Neural progenitor cell (in vitro differentiated cells): Measurements from ENCODE around the gene ASB3.

Experiments used
- EZH2 ChIP-seq: fragments of 200-600 bp; sonication (generic); IDR thresholded peaks from 2 replicates; pipeline ENCODE4 v1.6.1; 2017; ENCODE audit warnings: antibody characterized with exemption, mild to moderate bottlenecking, moderate library complexity
- TF ChIP-seq, protein P1 (sequence below): fragments of 200-600 bp; sonication (generic); IDR thresholded peaks from 2 replicates; pipeline ENCODE4 v1.5.1; 2017; ENCODE audit warnings: antibody characterized with exemption, mild to moderate bottlenecking

DNA sequence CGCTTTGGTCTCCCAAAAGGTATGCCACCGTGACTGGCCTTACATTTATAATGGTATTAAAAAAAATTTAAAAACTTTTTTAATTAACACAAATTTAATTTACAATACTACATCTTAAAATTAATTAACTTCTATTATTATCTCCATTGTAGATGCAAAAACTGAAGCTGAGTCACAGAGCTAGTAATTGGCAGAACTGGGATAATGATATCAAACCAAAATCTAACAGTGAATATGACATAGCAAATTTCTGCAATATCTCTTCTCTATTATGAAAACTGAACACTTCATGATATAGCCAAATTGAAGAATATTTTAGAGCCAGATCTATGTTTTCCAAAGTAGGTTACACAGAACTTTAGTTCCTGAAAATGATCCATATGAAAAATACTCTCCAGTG, 85.5 kb downstream of the ASB3 start:
- no peak for TF ChIP-seq EZH2
- TF ChIP-seq, protein P1, sequence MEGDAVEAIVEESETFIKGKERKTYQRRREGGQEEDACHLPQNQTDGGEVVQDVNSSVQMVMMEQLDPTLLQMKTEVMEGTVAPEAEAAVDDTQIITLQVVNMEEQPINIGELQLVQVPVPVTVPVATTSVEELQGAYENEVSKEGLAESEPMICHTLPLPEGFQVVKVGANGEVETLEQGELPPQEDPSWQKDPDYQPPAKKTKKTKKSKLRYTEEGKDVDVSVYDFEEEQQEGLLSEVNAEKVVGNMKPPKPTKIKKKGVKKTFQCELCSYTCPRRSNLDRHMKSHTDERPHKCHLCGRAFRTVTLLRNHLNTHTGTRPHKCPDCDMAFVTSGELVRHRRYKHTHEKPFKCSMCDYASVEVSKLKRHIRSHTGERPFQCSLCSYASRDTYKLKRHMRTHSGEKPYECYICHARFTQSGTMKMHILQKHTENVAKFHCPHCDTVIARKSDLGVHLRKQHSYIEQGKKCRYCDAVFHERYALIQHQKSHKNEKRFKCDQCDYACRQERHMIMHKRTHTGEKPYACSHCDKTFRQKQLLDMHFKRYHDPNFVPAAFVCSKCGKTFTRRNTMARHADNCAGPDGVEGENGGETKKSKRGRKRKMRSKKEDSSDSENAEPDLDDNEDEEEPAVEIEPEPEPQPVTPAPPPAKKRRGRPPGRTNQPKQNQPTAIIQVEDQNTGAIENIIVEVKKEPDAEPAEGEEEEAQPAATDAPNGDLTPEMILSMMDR = no peak
